B cell (primary cell): ENCODE measurements around the gene OR7A5. TPM values are rescaled to one million over a fixed set of nuclear protein-coding genes. Genes with fewer than 3 reads are reported as not detected.
A peak's percentile ranks its signal among the peaks of the same experiment; 100 is the strongest.

Experiments
- ATAC-seq: fragments of 200-7000 bp; cut with Tn5 transposase; one replicate; pipeline ENCODE4 v1.10.0; 2021; ENCODE audit warnings: low read depth, mild to moderate bottlenecking, moderate number of reproducible peaks, moderate library complexity
- CTCF ChIA-PET: fragments of 350-600 bp; sonication (Branson Sonifier 250); formaldehyde crosslinking; loops from one replicate; lab custom pipeline; 2021; ENCODE audit warnings: antibody characterized with exemption, inconsistent platforms; lab: Charles Lee
- POLR2A ChIA-PET: fragments of 350-600 bp; sonication (Branson Sonifier 250); formaldehyde crosslinking; loops from one replicate; lab custom pipeline; 2021; ENCODE audit warnings: antibody characterized with exemption; lab: Charles Lee
- DNase-seq: peaks from one replicate; pipeline ENCODE4 v3.0.0; 2013
- H2AFZ ChIP-seq: 2 replicates; pipeline ENCODE4 v1.6.1; 2012; ENCODE audit warnings: mild to moderate bottlenecking, low read depth, low read length; ENCODE audit not compliant: insufficient read depth, poor library complexity, severe bottlenecking
- H3K27ac ChIP-seq, 2 donors: 1 replicate in 1 of 2; 2 replicates in 1 of 2; pipeline ENCODE4 v1.5.1; 2012 to 2013; ENCODE audit warnings: low read length in 2 of 2, mild to moderate bottlenecking in 2 of 2, moderate library complexity in 1 of 2
- H3K27me3 ChIP-seq, 4 experiments: fragments of 200-600 bp in 1 of 4; sonication (generic) in 1 of 4; replicated peaks in 1 of 4; 1 replicate in 2 of 4; 2 replicates in 2 of 4; pipeline versions ENCODE4 v1.6.1 to v1.7.0; 2013 to 2016; ENCODE audit warnings: low read length in 3 of 4, mild to moderate bottlenecking in 2 of 4, mixed read lengths in 1 of 4, moderate library complexity in 1 of 4; ENCODE audit not compliant: insufficient read depth in 4 of 4, control insufficient read depth in 3 of 4; ENCODE audit errors: control extremely low read depth in 1 of 4
- H3K36me3 ChIP-seq, 2 experiments: replicated peaks in 1 of 2; 1 replicate in 1 of 2; 2 replicates in 1 of 2; pipeline versions ENCODE4 v1.6.1 to v1.7.1; 2013; ENCODE audit warnings: low read length in 1 of 2; ENCODE audit not compliant: insufficient read depth in 2 of 2, control insufficient read depth in 1 of 2; ENCODE audit errors: control extremely low read depth in 1 of 2, extremely low read depth in 1 of 2
- H3K4me1 ChIP-seq, 2 donors: fragments of 200-600 bp in 1 of 2; sonication (generic) in 1 of 2; 1 replicate in 1 of 2; 2 replicates in 1 of 2; pipeline versions ENCODE4 v1.5.1 to v1.6.1; 2013 to 2017; ENCODE audit warnings: low read length in 2 of 2; ENCODE audit not compliant: control insufficient read depth in 2 of 2, insufficient read depth in 2 of 2
- H3K4me2 ChIP-seq: replicated peaks from 2 replicates; pipeline ENCODE3; 2012; ENCODE audit warnings: mild to moderate bottlenecking, low read depth, low read length; ENCODE audit not compliant: poor library complexity, severe bottlenecking
- H3K4me3 ChIP-seq, 5 experiments: fragments of 200-600 bp in 1 of 5; sonication (generic) in 1 of 5; 1 replicate in 3 of 5; 2 replicates in 2 of 5; pipeline versions ENCODE4 v1.5.1 to v1.7.0; 2011 to 2016; ENCODE audit warnings: low read length in 4 of 5, mild to moderate bottlenecking in 4 of 5, low read depth in 2 of 5, control low read depth in 1 of 5, moderate library complexity in 1 of 5; ENCODE audit not compliant: insufficient read depth in 1 of 5; ENCODE audit errors: control extremely low read depth in 1 of 5, extremely low read depth in 1 of 5
- H3K79me2 ChIP-seq: fragments of 200-600 bp; sonication (generic); one replicate; pipeline ENCODE4 v1.6.0; 2016; ENCODE audit warnings: low read length; ENCODE audit not compliant: control insufficient read depth, insufficient read depth
- H3K9ac ChIP-seq: fragments of 200-600 bp; sonication (generic); 2 replicates; pipeline ENCODE4 v1.6.1; 2017; ENCODE audit warnings: mild to moderate bottlenecking, low read length, moderate library complexity
- H3K9me3 ChIP-seq, 3 donors: one replicate each; pipeline versions ENCODE4 v1.6.1 to v1.7.1; 2013; ENCODE audit warnings: low read length in 2 of 3; ENCODE audit not compliant: control insufficient read depth in 2 of 3, insufficient read depth in 1 of 3; ENCODE audit errors: control extremely low read depth in 1 of 3
- H4K20me1 ChIP-seq: 2 replicates; pipeline ENCODE4 v1.6.0; 2012; ENCODE audit warnings: mild to moderate bottlenecking, low read length; ENCODE audit not compliant: insufficient read depth, control insufficient read depth, poor library complexity, severe bottlenecking
- H3K27ac Mint-ChIP-seq: one replicate; pipeline ENCODE4 v1.8.0; 2021; ENCODE audit warnings: mixed read lengths
- H3K27me3 Mint-ChIP-seq: one replicate; pipeline ENCODE4 v1.8.0; 2021; ENCODE audit warnings: mixed read lengths
- H3K4me1 Mint-ChIP-seq: one replicate; pipeline ENCODE4 v1.8.0; 2021; ENCODE audit warnings: mixed read lengths
- H3K4me3 Mint-ChIP-seq: one replicate; pipeline ENCODE4 v1.8.0; 2021; ENCODE audit warnings: mixed read lengths
- H3K9me3 Mint-ChIP-seq: one replicate; pipeline ENCODE4 v1.8.0; 2022; ENCODE audit warnings: mixed read lengths; ENCODE audit not compliant: insufficient read depth
- CTCF ChIP-seq: fragments of 200-600 bp; IDR thresholded peaks from one replicate; pipeline ENCODE4 v1.8.0; 2022; ENCODE audit warnings: antibody characterized with exemption, mild to moderate bottlenecking
- EZH2 ChIP-seq: IDR thresholded peaks from 2 replicates; pipeline ENCODE4 v1.6.1; 2012; ENCODE audit warnings: borderline replicate concordance, low read depth, mild to moderate bottlenecking, moderate library complexity, low read length; ENCODE audit not compliant: insufficient read depth, poor library complexity, severe bottlenecking
- WGBS: methylation state at CpG from one replicate; pipeline ENCODE4 v1.1.5; 2013; ENCODE audit warnings: missing lambda C conversion rate; ENCODE audit not compliant: insufficient coverage; 5-methylcytosine and 5-hydroxymethylcytosine counted together
- intact Hi-C: fragments of 100-400 bp; cut with micrococcal nuclease; formaldehyde crosslinking; loops from one replicate; pipeline ENCODE4 v1.10.0; 2022
- polyA plus RNA-seq: library from polyadenylated mRNA; depleted of rRNA; stranded (reverse); fragments of >200 nt; gene quantifications from 2 replicates; pipeline ENCODE4 v1.2.3, GENCODE V29; 2012
- total RNA-seq, 2 donors: library from RNA; stranded (reverse); fragments of 120-200 nt in 1 of 2; gene quantifications; 1 replicate in 1 of 2; 2 replicates in 1 of 2; pipeline versions ENCODE4 v1.2.3 to v1.2.4, GENCODE V29; 2013 to 2022

The OR7A5 gene
- total and polyA plus RNA-seq, 2 donors (not counting 1 experiment from before 2014, with no cell fraction given): not detected

GRCh38 chr19:14809272-14810057 is 25.5 kb downstream of the OR7A5 start:
- Histone ChIP-seq H4K20me1 (no peaks in the 10 kb centered on the region), H3K36me3 (no peaks in the 10 kb centered on the region), H3K4me1 (no peaks in the 10 kb centered on the region), H3K9me3 (no peaks in the 10 kb centered on the region), H3K4me3 (no peak overlapping the region), H3K9ac (no peak overlapping the region), H3K27me3 (no peaks in the 10 kb centered on the region), H3K79me2 (no peaks in the 10 kb centered on the region), H3K27ac (no peak overlapping the region), H3K4me2 (no peak overlapping the region), H2AFZ (peak overlapping the region; percentile 56)
- no peak for TF ChIP-seq EZH2
- POLR2A ChIA-PET: no interaction called here
- H3K27me3 Mint-ChIP-seq: peaks cover 10% of the 10 kb centered on the region
- H3K4me1 Mint-ChIP-seq: no peaks in the 10 kb centered on the region
- H3K27ac Mint-ChIP-seq: no peak overlapping the region
- ATAC-seq (no peak), DNase-seq (no peak)
- intact Hi-C loops: no loop called here
- CTCF ChIA-PET: interaction anchor here (0.6 kb wide), 1 partner anchor 21 kb away, joined by 3 read pairs; no protein-coding TSS in a partner anchor
- H3K4me3 Mint-ChIP-seq: no peak overlapping the region
- H3K9me3 Mint-ChIP-seq: no peaks in the 10 kb centered on the region
- 55% methylated on average over 6 of the region's 9 CpGs for WGBS

GRCh38 chr19:14804765-14805164 is 30.2 kb downstream of the OR7A5 start:
- H3K4me3 ChIP-seq: no peak overlapping the region
- Mint-ChIP-seq H3K27me3 (peaks cover 15% of the 10 kb centered on the region), H3K27ac (no peak overlapping the region), H3K4me1 (no peaks in the 10 kb centered on the region), H3K9me3 (no peaks in the 10 kb centered on the region), H3K4me3 (no peak overlapping the region)
- H3K27ac ChIP-seq: no peak overlapping the region
- H3K9me3 ChIP-seq: no peaks in the 10 kb centered on the region
- CTCF ChIA-PET: no interaction called here
- no peak overlapping the region for H3K9ac ChIP-seq
- WGBS: 100% methylated on average over 1 of the region's 3 CpGs
- TF ChIP-seq EZH2: no peak
- TF ChIP-seq CTCF: no peak
- H3K4me2 ChIP-seq: no peak overlapping the region
- POLR2A ChIA-PET: no interaction called here
- DNase-seq: no peak
- ATAC-seq: no peak
- no peaks in the 10 kb centered on the region for H3K79me2 ChIP-seq
- H4K20me1 ChIP-seq: no peaks in the 10 kb centered on the region
- H3K27me3 ChIP-seq: no peaks in the 10 kb centered on the region
- no peak overlapping the region for H2AFZ ChIP-seq
- intact Hi-C loops: no loop called here
- H3K4me1 ChIP-seq: no peaks in the 10 kb centered on the region
- no peaks in the 10 kb centered on the region for H3K36me3 ChIP-seq
